IMR-90 (cell line): ENCODE results near the gene MRPL33. TPM values are rescaled to one million over a fixed set of nuclear protein-coding genes. Genes with fewer than 3 reads are reported as not detected.
A peak's percentile ranks its signal among the peaks of the same experiment; 100 is the strongest.

Experiments used
- ATAC-seq: fragments of 200-7000 bp; cut with Tn5 transposase; 2 replicates; pipeline ENCODE4 v1.9.1; 2020; ENCODE audit warnings: low read depth, mild to moderate bottlenecking, moderate library complexity
- BruUV-seq: library from RNA; stranded (reverse); fragments of 400-500 nt; replicated peaks from 2 replicates; lab custom pipeline; 2021; lab: Mats Ljungman, UMichigan
- CTCF ChIA-PET: fragments of 300-600 bp; formaldehyde crosslinking; extraction: SDS; loops from one replicate; lab custom pipeline; 2021; ENCODE audit warnings: antibody characterized with exemption; lab: Yijun Ruan, JAX
- POLR2A ChIA-PET: fragments of 300-600 bp; sonication (Branson Sonifier 250); formaldehyde crosslinking; loops from one replicate; lab custom pipeline; 2022; ENCODE audit warnings: antibody characterized with exemption; ENCODE audit not compliant: unreplicated experiment; lab: Charles Lee
- DNase-seq: peaks from one replicate; pipeline ENCODE4 v3.0.0; 2013
- H2AFZ ChIP-seq: replicated peaks from 2 replicates; pipeline ENCODE3; 2013; ENCODE audit warnings: low read length, mild to moderate bottlenecking; ENCODE audit not compliant: poor library complexity
- H2AK5ac ChIP-seq: 2 replicates; pipeline ENCODE4 v1.6.1; 2013; ENCODE audit warnings: low read depth, low read length, inconsistent platforms
- H2AK9ac ChIP-seq: replicated peaks from 2 replicates; pipeline ENCODE3; 2013; ENCODE audit warnings: mild to moderate bottlenecking, low read depth, low read length, moderate library complexity; ENCODE audit not compliant: poor library complexity
- H2BK120ac ChIP-seq: 2 replicates; pipeline ENCODE4 v1.6.1; 2013; ENCODE audit warnings: low read depth, low read length, inconsistent platforms
- H2BK15ac ChIP-seq: 3 replicates; pipeline ENCODE4 v1.6.1; 2013; ENCODE audit warnings: low read depth, low read length, inconsistent platforms
- H2BK20ac ChIP-seq: 2 replicates; pipeline ENCODE4 v1.6.1; 2013; ENCODE audit warnings: low read depth, mild to moderate bottlenecking, inconsistent platforms, low read length, moderate library complexity
- H2BK5ac ChIP-seq: 2 replicates; pipeline ENCODE4 v1.6.1; 2013; ENCODE audit warnings: mild to moderate bottlenecking, low read depth, low read length, inconsistent platforms; ENCODE audit not compliant: poor library complexity, severe bottlenecking
- H3K14ac ChIP-seq: replicated peaks from 2 replicates; pipeline ENCODE4 v1.6.1; 2013; ENCODE audit warnings: low read depth, low read length, inconsistent platforms
- H3K18ac ChIP-seq: 2 replicates; pipeline ENCODE4 v1.6.1; 2013; ENCODE audit warnings: low read depth, low read length, control low read depth
- H3K23ac ChIP-seq: 2 replicates; pipeline ENCODE4 v1.6.1; 2013; ENCODE audit warnings: low read depth, low read length, inconsistent platforms
- H3K27ac ChIP-seq: 2 replicates; pipeline ENCODE4 v1.5.1; 2013; ENCODE audit warnings: mild to moderate bottlenecking, control low read depth, low read length; ENCODE audit not compliant: insufficient read depth
- H3K27me3 ChIP-seq: 2 replicates; pipeline ENCODE4 v1.6.1; 2013; ENCODE audit warnings: low read length; ENCODE audit not compliant: control insufficient read depth, insufficient read depth
- H3K36me3 ChIP-seq: 2 replicates; pipeline ENCODE4 v1.6.1; 2013; ENCODE audit warnings: low read length, mixed read lengths; ENCODE audit not compliant: control insufficient read depth, insufficient read depth
- H3K4ac ChIP-seq: 2 replicates; pipeline ENCODE4 v1.6.1; 2013; ENCODE audit warnings: low read depth, low read length, inconsistent platforms
- H3K4me1 ChIP-seq: 2 replicates; pipeline ENCODE4 v1.6.1; 2013; ENCODE audit warnings: low read length, mixed read lengths; ENCODE audit not compliant: control insufficient read depth, insufficient read depth
- H3K4me2 ChIP-seq: 2 replicates; pipeline ENCODE4 v1.6.1; 2013; ENCODE audit warnings: low read depth, mild to moderate bottlenecking, control low read depth, low read length, moderate library complexity
- H3K4me3 ChIP-seq: 2 replicates; pipeline ENCODE4 v1.5.1; 2013; ENCODE audit warnings: low read depth, mild to moderate bottlenecking, control low read depth, low read length, moderate library complexity; ENCODE audit not compliant: insufficient read depth
- H3K56ac ChIP-seq: 2 replicates; pipeline ENCODE4 v1.6.1; 2013; ENCODE audit warnings: low read length, inconsistent platforms; ENCODE audit not compliant: insufficient read depth; ENCODE audit errors: extremely low read depth
- H3K79me1 ChIP-seq, 2 experiments: 2 replicates each; pipeline ENCODE4 v1.6.1; 2013; ENCODE audit warnings: low read length in 2 of 2, inconsistent platforms in 1 of 2, low read depth in 1 of 2
- H3K9ac ChIP-seq: 2 replicates; pipeline ENCODE4 v1.6.1; 2013; ENCODE audit warnings: low read depth, low read length, control low read depth
- H3K9me1 ChIP-seq: 2 replicates; pipeline ENCODE4 v1.6.1; 2013; ENCODE audit warnings: low read length, inconsistent platforms; ENCODE audit not compliant: insufficient read depth
- H3K9me3 ChIP-seq: 2 replicates; pipeline ENCODE4 v1.6.1; 2013; ENCODE audit warnings: low read length; ENCODE audit not compliant: control insufficient read depth, insufficient read depth
- H4K20me1 ChIP-seq: 2 replicates; pipeline ENCODE4 v1.6.1; 2013; ENCODE audit warnings: low read length, inconsistent platforms; ENCODE audit not compliant: insufficient read depth
- H4K5ac ChIP-seq: 2 replicates; pipeline ENCODE4 v1.6.1; 2013; ENCODE audit warnings: mild to moderate bottlenecking, low read depth, low read length, control low read depth
- H4K8ac ChIP-seq, 2 experiments: 2 replicates each; pipeline ENCODE4 v1.6.1; 2013; ENCODE audit warnings: low read depth in 2 of 2, low read length in 2 of 2, control low read depth in 1 of 2, inconsistent platforms in 1 of 2
- H4K91ac ChIP-seq: 2 replicates; pipeline ENCODE4 v1.6.1; 2013; ENCODE audit warnings: low read depth, low read length, inconsistent platforms; ENCODE audit not compliant: insufficient read depth
- BHLHE40 ChIP-seq: fragments of 150-350 bp; IDR thresholded peaks from 2 replicates; pipeline ENCODE4 v1.6.1; 2016; ENCODE audit warnings: mild to moderate bottlenecking, low read depth, low read length
- CEBPB ChIP-seq: IDR thresholded peaks from 2 replicates; pipeline ENCODE4 v1.6.1; 2012; ENCODE audit warnings: low read depth, low read length, improper control_type of control experiment
- CHD1 ChIP-seq: IDR thresholded peaks from 2 replicates; pipeline ENCODE4 v1.6.1; 2012; ENCODE audit warnings: low read depth, low read length, improper control_type of control experiment
- CTCF ChIP-seq: conservative IDR thresholded peaks from 2 replicates; pipeline ENCODE4 v1.5.1; 2012; ENCODE audit warnings: mild to moderate bottlenecking, low read depth, low read length, improper control_type of control experiment
- ELK1 ChIP-seq: fragments of 150-350 bp; IDR thresholded peaks from 2 replicates; pipeline ENCODE4 v1.6.1; 2016; ENCODE audit warnings: low read depth, mild to moderate bottlenecking, low read length, moderate library complexity, borderline replicate concordance
- FOS ChIP-seq: fragments of 150-350 bp; IDR thresholded peaks from 2 replicates; pipeline ENCODE4 v1.6.1; 2016; ENCODE audit warnings: low read depth, low read length
- MAFK ChIP-seq: IDR thresholded peaks from 2 replicates; pipeline ENCODE4 v1.6.1; 2012; ENCODE audit warnings: low read depth, low read length, improper control_type of control experiment
- MAZ ChIP-seq: IDR thresholded peaks from 2 replicates; pipeline ENCODE4 v1.6.1; 2012; ENCODE audit warnings: low read depth, mild to moderate bottlenecking, low read length, improper control_type of control experiment, moderate library complexity, borderline replicate concordance
- MXI1 ChIP-seq: IDR thresholded peaks from 2 replicates; pipeline ENCODE4 v1.6.1; 2012; ENCODE audit warnings: low read depth, mild to moderate bottlenecking, low read length, moderate library complexity, borderline replicate concordance
- NFE2L2 ChIP-seq: fragments of 150-350 bp; IDR thresholded peaks from 2 replicates; pipeline ENCODE4 v1.6.1; 2016; ENCODE audit warnings: low read depth, mild to moderate bottlenecking, low read length
- POLR2A ChIP-seq: IDR thresholded peaks from 2 replicates; pipeline ENCODE4 v1.6.1; 2012; ENCODE audit warnings: mild to moderate bottlenecking, low read depth, low read length
- RAD21 ChIP-seq: IDR thresholded peaks from 2 replicates; pipeline ENCODE4 v1.6.1; 2012; ENCODE audit warnings: low read length, improper control_type of control experiment
- RCOR1 ChIP-seq: IDR thresholded peaks from 2 replicates; pipeline ENCODE4 v1.6.1; 2012; ENCODE audit warnings: mild to moderate bottlenecking, low read length, improper control_type of control experiment; ENCODE audit not compliant: insufficient replicate concordance
- RFX5 ChIP-seq: IDR thresholded peaks from 2 replicates; pipeline ENCODE4 v1.8.0; 2012; ENCODE audit warnings: low read depth, mild to moderate bottlenecking, low read length, moderate library complexity
- SMC3 ChIP-seq: fragments of 150-350 bp; IDR thresholded peaks from 2 replicates; pipeline ENCODE4 v1.6.1; 2016; ENCODE audit warnings: low read depth, mild to moderate bottlenecking, antibody characterized with exemption, low read length, moderate library complexity
- USF2 ChIP-seq: fragments of 150-350 bp; IDR thresholded peaks from 2 replicates; pipeline ENCODE4 v1.6.1; 2017; ENCODE audit warnings: mild to moderate bottlenecking, antibody characterized with exemption, low read length, low read depth
- WGBS, 2 experiments: methylation state at CpG; one replicate each; pipeline versions ENCODE4 v1.1.5 to v1.1.7; 2013; ENCODE audit warnings: missing lambda C conversion rate in 2 of 2; ENCODE audit not compliant: insufficient read length in 1 of 2; ENCODE audit errors: extremely low coverage in 2 of 2; 5-methylcytosine and 5-hydroxymethylcytosine counted together
- dilution Hi-C: fragments of 300-500 bp; cut with HindIII; formaldehyde crosslinking; loops from one replicate; pipeline ENCODE4 v1.14.3; 2018; ENCODE audit warnings: low sequenced_read_pairs; ENCODE audit not compliant: unreplicated experiment
- in situ Hi-C: fragments of 300-500 bp; cut with MboI; formaldehyde crosslinking; loops from 3 replicates; pipeline ENCODE4 v1.14.3; 2019; ENCODE audit warnings: low sequenced_read_pairs, inconsistent platforms, mixed read lengths
- intact Hi-C: fragments of 100-400 bp; cut with micrococcal nuclease; formaldehyde crosslinking; loops from 2 replicates; pipeline ENCODE4 v1.10.0; 2022
- polyA plus RNA-seq, 3 experiments: library from polyadenylated mRNA; depleted of rRNA; stranded (reverse); fragments of >200 nt; gene quantifications; 2 replicates each; pipeline ENCODE4 v1.2.3, GENCODE V29; 2012; ENCODE audit warnings: low replicate concordance in 1 of 3
- total RNA-seq: library from RNA; depleted of rRNA; stranded (reverse); fragments of >200 nt; gene quantifications from 2 replicates; pipeline ENCODE4 v1.2.3, GENCODE V29; 2012

The MRPL33 gene
- total and polyA plus RNA-seq, 2 of the 4 experiments (the other 2 are of a cell fraction) = 13.3 to 101 TPM

- no peaks in the 10 kb centered on the region for H4K20me1 ChIP-seq
- ATAC-seq (no peak), DNase-seq (no peak)
- no peak overlapping the region for H3K56ac ChIP-seq
- H4K5ac ChIP-seq = peak overlapping the region; percentile 6; the same call in 1 of the 2 replicates
- no peak overlapping the region for H3K4me3 ChIP-seq
- H3K9me1 ChIP-seq = peaks cover 11% of the 10 kb centered on the region; the same call in 1 of the 2 replicates
- H3K27ac ChIP-seq = peak overlapping the region; percentile 15; the same call in 1 of the 2 replicates
- H3K9ac ChIP-seq = no peak overlapping the region
- dilution Hi-C loops (no loop called here), intact Hi-C loops (no loop called here), in situ Hi-C loops (no loop called here)
- no peak overlapping the region for H3K4me2 ChIP-seq
- H3K27me3 ChIP-seq = no peaks in the 10 kb centered on the region
- peak overlapping the region; percentile 74; the same call in 1 of the 2 replicates for H4K91ac ChIP-seq
- peak overlapping the region; percentile 90 for H2BK120ac ChIP-seq
- H2BK15ac ChIP-seq = peak overlapping the region; percentile 78; the same call in 1 of the 3 replicates
- H2AK9ac ChIP-seq = no peak overlapping the region
- no TSS peak for BruUV-seq
- H2BK20ac ChIP-seq = peak overlapping the region; percentile 80; the same call in 1 of the 2 replicates
- peak overlapping the region in 1 of 2 experiments; percentile 55; a peak in 2 of 4 replicates for H4K8ac ChIP-seq
- H3K23ac ChIP-seq = no peak overlapping the region
- H3K4me1 ChIP-seq = peaks cover 13% of the 10 kb centered on the region
- H2AK5ac ChIP-seq = peak overlapping the region; percentile 96
- 100% methylated on average over 1 of the region's 3 CpGs; no CpG with 5 or more reads in 1 of the 2 experiments for WGBS, 2 experiments
- no peaks in the 10 kb centered on the region for H3K9me3 ChIP-seq
- peak overlapping the region; percentile 77; the same call in 1 of the 2 replicates for H3K4ac ChIP-seq
- peak overlapping the region; percentile 3; the same call in 1 of the 2 replicates for H3K18ac ChIP-seq
- no peaks in the 10 kb centered on the region for H3K36me3 ChIP-seq
- ChIA-PET CTCF (no interaction called here), POLR2A (no interaction called here)
- H3K79me1 ChIP-seq = peaks cover 0 to 8% of the 10 kb centered on the region in 2 experiments; a peak in 1 of 4 replicates
- H3K14ac ChIP-seq = peak overlapping the region; percentile 73
- TF ChIP-seq MAZ = no peak
- TF ChIP-seq ELK1 = no peak
- TF ChIP-seq FOS = no peak
- no peak for TF ChIP-seq CEBPB
- TF ChIP-seq BHLHE40 = no peak
- no peak for TF ChIP-seq RFX5
- TF ChIP-seq USF2 = no peak
- no peak for TF ChIP-seq RCOR1
- no peak for TF ChIP-seq NFE2L2
- TF ChIP-seq RAD21 = no peak
- TF ChIP-seq SMC3 = no peak
- TF ChIP-seq CTCF = no peak
- TF ChIP-seq CHD1 = no peak
- no peak for TF ChIP-seq MAFK
- no peak for TF ChIP-seq MXI1
- no peak for TF ChIP-seq POLR2A
- H2BK5ac ChIP-seq = peak overlapping the region; percentile 79
- H2AFZ ChIP-seq = peak overlapping the region; percentile 57
Measured at GRCh38 chr2:27808984-27809383, 37.5 kb downstream of the MRPL33 start.
